Femur (tissue), 1 donor: ENCODE measurements around the gene OPN3.

Experiments used
- DNase-seq: peaks from one replicate; pipeline ENCODE4 v3.0.0-alpha.2; 2017

OPN3 gene

GRCh38 chr1:241644259-241644658 lies 4.1 kb upstream of the OPN3 start:
- no peak for DNase-seq

DNA sequence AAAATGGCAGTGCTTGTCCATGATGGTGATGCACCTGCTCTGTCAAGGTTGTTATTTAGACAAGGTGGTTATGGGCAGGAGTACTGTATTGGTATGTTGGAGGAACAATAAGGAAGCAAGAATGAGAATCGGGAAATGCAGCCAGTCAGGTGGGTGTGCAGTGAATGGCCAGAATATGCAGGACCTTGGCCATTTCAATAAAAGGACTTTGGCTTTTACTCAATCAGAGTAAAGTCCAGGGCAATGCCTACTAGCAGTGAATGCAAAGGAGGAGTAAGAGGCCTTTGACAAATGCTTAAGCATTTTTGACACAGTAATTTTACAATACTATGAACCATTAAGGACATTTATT lies 2.4 kb upstream of the OPN3 start:
- DNase-seq, result no peak

DNA sequence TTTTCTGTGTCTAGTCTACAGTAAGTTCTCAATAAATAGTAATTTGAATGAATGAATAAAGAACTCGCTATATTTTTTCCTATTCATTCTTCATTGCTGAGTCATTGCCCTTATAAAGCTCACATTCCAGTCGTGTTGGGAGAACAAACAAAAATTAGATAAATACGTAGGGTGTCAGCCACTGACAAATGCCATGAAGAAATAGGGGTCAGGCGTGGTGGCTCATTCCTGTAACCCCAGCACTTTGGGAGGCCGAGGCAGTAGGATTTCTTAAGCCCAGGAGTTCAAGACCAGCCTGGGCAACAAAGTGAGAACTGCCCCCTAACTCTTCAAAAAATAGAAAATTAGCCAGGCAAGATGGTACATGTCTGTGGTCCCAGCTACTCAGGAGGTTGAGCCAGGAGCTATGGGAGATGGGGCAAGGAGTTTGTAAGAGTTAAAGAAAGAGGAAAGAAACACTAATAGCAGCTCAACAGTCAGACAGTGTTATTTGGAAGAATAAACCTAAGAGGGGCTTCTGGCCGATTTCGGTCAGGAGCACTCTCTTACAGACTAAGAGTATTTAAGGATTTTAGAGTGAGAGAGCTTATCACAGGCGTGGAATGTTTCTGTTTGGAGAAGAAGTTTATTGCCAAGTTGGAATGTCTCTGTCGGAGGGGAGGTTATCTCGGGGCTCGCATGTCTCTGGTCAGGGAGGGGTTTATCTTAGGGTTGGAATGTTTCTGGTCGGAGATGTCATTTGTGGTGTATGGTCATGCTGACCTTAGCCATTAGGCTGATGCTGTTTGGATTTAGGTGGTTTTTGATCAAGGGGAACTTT lies 1.8 kb upstream of the OPN3 start:
- no peak for DNase-seq

GRCh38 chr1:241640867-241641622 lies 876 bp upstream of the OPN3 start:
- DNase-seq, result peak; percentile 33

DNA sequence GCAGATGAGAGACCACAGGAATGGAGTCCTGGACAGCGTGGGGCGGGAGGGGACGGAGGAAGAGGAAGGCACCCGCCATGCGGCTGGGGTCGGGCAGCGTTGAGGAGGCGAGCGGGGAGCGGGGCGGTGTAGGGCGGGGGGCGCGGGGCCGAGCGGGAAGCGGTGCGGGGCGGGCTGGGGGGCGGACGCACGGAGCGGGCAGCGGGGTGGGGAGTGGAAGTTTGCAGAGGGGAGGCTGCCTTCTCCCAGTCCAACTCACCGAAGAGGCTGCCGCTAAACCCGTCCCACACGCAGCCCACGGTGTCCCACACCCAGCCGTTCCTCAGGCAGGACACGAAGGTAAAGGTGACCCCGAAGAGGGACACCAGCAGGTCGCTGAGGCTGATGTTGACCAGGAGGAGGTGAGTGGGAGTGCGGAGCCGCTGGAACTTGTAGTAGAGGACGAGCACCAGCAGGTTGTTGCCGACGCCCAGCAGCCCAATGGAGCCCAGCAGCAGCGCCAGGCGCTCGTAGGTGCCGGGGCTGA lies 483 bp downstream of the OPN3 start:
- peak; percentile 45 for DNase-seq

- no peak for DNase-seq
These were observed 1.1 kb downstream of the OPN3 start for GRCh38 chr1:241638909-241639622.

- no peak for DNase-seq
These were observed 2.0 kb downstream of the OPN3 start for GRCh38 chr1:241638099-241638682.

DNA sequence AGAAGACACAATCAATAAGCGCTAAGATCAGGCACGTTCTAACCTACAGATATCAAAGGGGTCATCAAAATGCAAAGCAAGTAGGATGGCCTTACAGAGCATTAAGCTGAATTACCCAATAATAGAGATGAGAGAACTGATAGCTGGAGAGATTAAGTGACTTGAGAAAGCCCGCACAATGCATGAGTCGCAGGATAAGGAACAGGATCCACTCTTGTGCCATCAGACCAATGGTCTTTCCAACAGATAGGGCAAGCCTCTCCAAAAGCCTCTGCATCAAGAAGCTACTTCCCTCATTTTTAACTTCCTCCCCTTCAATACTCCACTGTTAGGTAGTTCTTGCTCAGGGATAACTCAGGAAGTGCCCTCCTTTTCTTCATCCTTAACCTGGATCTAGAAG lies 2.6 kb downstream of the OPN3 start:
- no peak for DNase-seq

DNA sequence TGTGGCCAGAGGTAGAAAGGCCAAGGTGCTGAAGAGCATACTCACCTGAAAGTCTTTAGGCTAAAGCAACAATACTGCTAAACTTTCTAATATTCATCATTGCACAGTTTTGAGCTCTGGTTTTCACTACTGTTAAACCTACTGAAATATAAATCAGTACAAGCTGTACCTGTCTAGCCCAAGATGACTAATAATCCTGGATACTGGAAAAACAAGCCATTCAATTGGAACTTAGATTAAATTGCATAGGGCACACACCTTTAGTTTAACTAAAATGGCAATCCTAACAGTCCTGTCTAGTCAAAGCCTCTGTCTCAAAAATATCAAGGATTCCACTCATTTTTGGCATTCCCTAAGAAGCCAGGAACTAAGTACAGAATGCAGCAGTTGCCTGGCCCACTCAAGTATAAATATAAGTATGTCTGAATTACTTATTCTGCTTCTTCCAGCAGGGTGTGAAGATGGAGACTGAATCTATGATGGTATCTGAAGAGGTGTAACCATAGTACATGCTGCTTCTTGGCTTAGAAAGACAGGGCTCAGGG lies 3.1 kb downstream of the OPN3 start:
- no peak for DNase-seq

- DNase-seq, result no peak
These were observed 3.9 kb downstream of the OPN3 start for GRCh38 chr1:241636291-241636690.

DNA sequence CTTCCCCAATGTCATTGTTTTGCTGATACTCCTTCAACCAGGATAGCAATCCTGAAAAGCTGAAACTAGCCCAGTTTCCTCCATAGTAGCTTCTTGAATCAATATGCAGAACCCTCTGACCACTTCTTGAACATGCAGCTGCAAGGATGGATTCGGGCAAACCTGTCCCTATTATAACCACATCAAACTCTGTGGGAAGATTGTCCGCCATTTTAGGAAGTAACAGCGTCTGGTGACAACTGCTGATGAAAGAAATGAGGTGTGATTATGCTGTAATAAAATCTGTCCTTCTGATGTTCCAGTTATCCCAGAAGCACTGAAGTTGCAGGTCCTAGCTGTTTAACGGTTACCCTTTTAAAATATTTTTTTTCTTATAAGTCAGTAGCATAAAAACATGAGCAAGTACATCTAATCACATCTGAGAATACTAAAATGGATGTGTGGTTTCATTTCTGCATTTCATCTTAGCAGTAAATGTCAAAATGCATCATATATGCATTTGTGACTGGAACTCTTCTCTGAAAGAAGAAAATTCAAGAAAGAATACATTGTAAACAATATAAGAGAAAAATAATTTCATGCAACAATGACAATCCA lies 4.5 kb downstream of the OPN3 start:
- no peak for DNase-seq

- DNase-seq, result no peak
These were observed 7.2 kb downstream of the OPN3 start for GRCh38 chr1:241632987-241633386.

DNA sequence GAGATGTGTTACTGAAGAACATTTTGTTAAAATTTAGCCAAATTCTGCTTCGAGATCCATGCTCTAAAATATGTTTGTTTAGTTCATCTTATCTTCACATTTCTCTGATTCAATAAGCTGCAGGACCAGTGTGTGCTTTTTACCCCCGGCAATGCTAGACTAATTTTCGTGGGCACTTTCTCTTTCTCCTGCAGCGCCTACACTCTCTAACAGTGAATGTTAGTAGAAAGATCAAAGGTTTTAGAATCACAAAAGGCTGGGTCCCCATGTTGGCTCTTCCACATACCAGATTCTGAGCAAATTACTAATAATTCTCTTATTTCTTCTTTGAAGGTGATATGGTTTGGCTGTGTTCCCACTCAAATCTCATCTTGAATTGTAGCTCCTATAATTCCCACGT lies 8.5 kb downstream of the OPN3 start:
- DNase-seq, result no peak

- no peak for DNase-seq
These were observed 9.3 kb downstream of the OPN3 start for GRCh38 chr1:241630899-241631298.

GRCh38 chr1:241630476-241630875 lies 9.7 kb downstream of the OPN3 start:
- DNase-seq, result no peak

DNA sequence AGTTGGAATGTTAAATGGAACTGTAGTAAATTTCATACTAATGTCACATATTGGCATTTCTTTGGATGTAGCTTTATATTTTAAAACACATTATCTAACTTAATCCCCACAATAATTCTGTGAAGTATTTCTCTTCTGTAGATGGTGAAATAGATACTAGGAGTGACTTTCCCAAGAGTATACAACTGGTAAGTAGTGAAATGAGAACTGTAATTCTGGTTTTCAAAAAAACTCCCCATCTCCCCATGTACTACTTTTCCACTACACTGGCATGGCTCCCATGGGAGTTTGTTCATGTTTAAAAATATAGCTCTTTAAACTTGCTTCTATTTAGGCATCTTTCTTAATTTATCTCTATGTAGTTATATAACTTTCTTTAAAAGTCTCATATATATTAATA lies 10.2 kb downstream of the OPN3 start:
- DNase-seq, result no peak

DNA sequence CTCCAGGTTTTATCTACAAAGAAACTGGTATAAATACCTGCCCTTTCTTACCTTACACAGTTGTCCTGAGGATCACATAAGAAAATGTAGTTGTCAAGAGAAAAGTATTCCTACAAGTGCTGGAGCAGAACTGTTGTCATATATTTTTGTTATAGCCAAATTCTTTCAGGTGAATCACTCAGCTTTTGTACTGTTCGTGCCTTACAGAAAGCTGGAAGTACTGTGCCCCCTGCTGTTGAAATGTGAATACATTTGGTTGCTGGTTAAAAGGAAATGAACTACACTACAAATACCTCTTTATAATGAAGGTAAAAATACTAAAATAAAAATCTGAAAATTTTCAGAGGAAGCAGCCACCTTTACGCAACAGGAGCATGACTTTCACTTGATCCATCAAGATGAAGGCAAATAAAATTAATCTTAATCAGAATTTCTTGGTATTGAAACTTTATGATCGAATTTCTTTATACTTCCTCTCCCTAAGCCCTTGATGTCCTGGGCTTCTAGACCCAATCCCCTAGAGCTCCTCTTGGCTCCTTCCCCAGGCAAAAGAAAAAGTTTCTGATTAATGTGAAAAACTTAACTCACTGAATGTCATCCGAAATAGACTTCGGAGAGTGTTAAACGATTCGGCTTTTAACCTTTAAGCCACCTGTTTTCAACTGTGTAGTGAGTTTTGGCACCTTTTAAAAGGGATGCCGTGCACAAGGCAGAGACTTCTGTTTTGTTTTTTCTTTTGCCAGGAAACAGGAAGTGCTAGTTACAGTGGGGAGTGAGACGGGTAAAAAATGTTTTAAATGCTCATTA lies 12.5 kb downstream of the OPN3 start:
- DNase-seq, result no peak

DNA sequence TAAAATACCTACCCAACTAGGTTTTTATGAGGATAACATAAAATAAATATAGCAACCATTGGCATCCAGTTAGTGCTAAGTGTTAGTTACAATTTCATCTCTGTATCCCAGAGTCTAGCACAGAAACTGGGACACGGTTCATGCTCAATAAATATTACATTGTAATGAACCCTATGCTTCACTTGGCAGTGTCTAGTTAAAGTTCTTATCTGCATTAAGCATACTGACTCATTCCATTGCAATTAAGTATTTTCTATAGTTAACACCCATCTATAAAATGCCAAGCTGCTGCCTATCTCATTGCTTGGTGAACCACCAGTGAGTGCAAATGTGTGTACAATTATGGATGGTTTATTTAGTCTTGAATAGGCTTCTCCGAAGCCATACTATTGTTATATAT lies 15.2 kb downstream of the OPN3 start:
- no peak for DNase-seq

DNA sequence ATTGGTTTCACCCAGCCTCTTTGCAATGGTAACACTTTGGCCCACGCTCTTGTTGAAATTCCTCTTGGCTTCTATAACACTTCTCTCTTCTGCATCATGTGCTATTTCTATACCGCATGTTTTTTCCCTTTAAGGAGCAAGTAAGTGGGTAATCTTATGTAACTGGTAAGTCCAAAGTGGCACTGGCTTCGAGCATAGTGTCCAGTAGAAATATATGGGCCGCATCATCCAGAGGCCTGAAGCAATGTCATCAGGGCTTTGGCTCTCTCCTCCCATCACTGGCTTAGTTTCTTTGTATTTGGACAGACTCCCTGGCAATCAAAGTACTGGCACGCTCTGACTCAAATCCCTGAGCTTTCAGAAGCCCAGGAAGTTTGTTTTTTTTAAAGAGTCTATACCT lies 17.5 kb downstream of the OPN3 start:
- no peak for DNase-seq

- no peak for DNase-seq
These were observed 22.7 kb downstream of the OPN3 start for GRCh38 chr1:241617426-241617825.
